Cerebellar cortex (tissue), 1 donor: Measurements from ENCODE around the gene PCNX2.

Source experiments
- DNase-seq: peaks from one replicate; pipeline ENCODE4 v3.0.0-alpha.2; 2015; ENCODE audit warnings: low spot score

Gene PCNX2

GRCh38 chr1:233295237-233295974 is at the start of gene PCNX2:
Gene PCNX2 (minus strand): TSS chr1:233295725. CDS start chr1:233295478, 247 bp downstream.
- DNase-seq = peak; percentile 84

GRCh38 chr1:233343262-233343661 is 47.7 kb upstream of the PCNX2 start:
- no peak for DNase-seq

- DNase-seq = no peak
Measured at GRCh38 chr1:233342086-233342485, 46.6 kb upstream of the PCNX2 start.

GRCh38 chr1:233340966-233341516 is 45.5 kb upstream of the PCNX2 start:
- no peak for DNase-seq

- no peak for DNase-seq
Measured at GRCh38 chr1:233340031-233340555, 44.6 kb upstream of the PCNX2 start.

- DNase-seq = no peak
Measured at GRCh38 chr1:233338102-233338501, 42.6 kb upstream of the PCNX2 start.

GRCh38 chr1:233337505-233337904 is 42.0 kb upstream of the PCNX2 start:
- no peak for DNase-seq

- no peak for DNase-seq
Measured at GRCh38 chr1:233336554-233337456, 41.3 kb upstream of the PCNX2 start.

GRCh38 chr1:233334092-233334491 is 38.6 kb upstream of the PCNX2 start:
- no peak for DNase-seq

GRCh38 chr1:233333086-233333485 is 37.6 kb upstream of the PCNX2 start:
- DNase-seq = no peak

GRCh38 chr1:233331676-233332519 is 36.4 kb upstream of the PCNX2 start:
- DNase-seq = no peak

GRCh38 chr1:233328142-233328921 is 32.8 kb upstream of the PCNX2 start:
- peak; percentile 29 for DNase-seq

- no peak for DNase-seq
Measured at GRCh38 chr1:233327651-233328141, 32.2 kb upstream of the PCNX2 start, which contains the start of gene MAP3K21. Gene MAP3K21 (plus strand): TSS chr1:233327724. CDS start chr1:233328029, 305 bp downstream.

- peak; percentile 60 for DNase-seq
Measured at GRCh38 chr1:233326811-233327650, 31.5 kb upstream of the PCNX2 start.

GRCh38 chr1:233326319-233326718 is 30.8 kb upstream of the PCNX2 start:
- no peak for DNase-seq

- DNase-seq = no peak
Measured at GRCh38 chr1:233323718-233324117, 28.2 kb upstream of the PCNX2 start.

- DNase-seq = no peak
Measured at GRCh38 chr1:233320023-233320422, 24.5 kb upstream of the PCNX2 start.

- no peak for DNase-seq
Measured at GRCh38 chr1:233319272-233319671, 23.7 kb upstream of the PCNX2 start.

- no peak for DNase-seq
Measured at GRCh38 chr1:233316473-233316872, 20.9 kb upstream of the PCNX2 start.
